Common myeloid progenitor, CD34-positive (primary cell): Measurements from ENCODE around the gene AGAP4. TPM values are rescaled to one million over a fixed set of nuclear protein-coding genes. Genes with fewer than 3 reads are reported as not detected.
"Not testable (repeated sequence)": the region's sequence is repeated elsewhere in the genome, so short reads cannot be mapped to it uniquely, and the experiment has no call there.

Source experiments
- CTCF ChIA-PET: fragments of 350-600 bp; sonication (Branson Sonifier 250); formaldehyde crosslinking; loops from one replicate; lab custom pipeline; 2021; ENCODE audit warnings: antibody characterized with exemption; lab: Charles Lee
- POLR2A ChIA-PET: fragments of 350-600 bp; sonication (Branson Sonifier 250); formaldehyde crosslinking; loops from one replicate; lab custom pipeline; 2021; ENCODE audit warnings: antibody characterized with exemption; lab: Charles Lee
- DNase-seq, 3 donors: peaks; one replicate each; pipeline versions ENCODE4 v3.0.0 to v3.0.0-alpha.2; 2013
- H3K27ac ChIP-seq, 2 experiments: 1 replicate in 1 of 2; 2 replicates in 1 of 2; pipeline ENCODE4 v1.7.0; 2013; ENCODE audit warnings: inconsistent platforms in 2 of 2, low read length in 2 of 2, mild to moderate bottlenecking in 2 of 2, low read depth in 1 of 2, moderate library complexity in 1 of 2; ENCODE audit not compliant: severe bottlenecking in 2 of 2, insufficient read depth in 1 of 2, poor library complexity in 1 of 2
- H3K27me3 ChIP-seq, 5 experiments: replicated peaks in 2 of 5; 1 replicate in 3 of 5; 2 replicates in 2 of 5; pipeline versions ENCODE4 v1.6.1 to v1.7.0; 2013; ENCODE audit warnings: low read length in 4 of 5, mild to moderate bottlenecking in 2 of 5, moderate library complexity in 2 of 5, inconsistent platforms in 1 of 5; ENCODE audit not compliant: insufficient read depth in 5 of 5, control insufficient read depth in 4 of 5
- H3K36me3 ChIP-seq, 4 experiments: 1 replicate in 2 of 4; 2 replicates in 2 of 4; pipeline versions ENCODE4 v1.6.1 to v1.7.0; 2013; ENCODE audit warnings: low read length in 3 of 4, control low read depth in 1 of 4, mild to moderate bottlenecking in 1 of 4; ENCODE audit not compliant: control insufficient read depth in 4 of 4, insufficient read depth in 4 of 4
- H3K4me1 ChIP-seq, 4 experiments: 1 replicate in 3 of 4; 2 replicates in 1 of 4; pipeline versions ENCODE4 v1.6.1 to v1.7.1; 2013; ENCODE audit warnings: low read length in 3 of 4, mild to moderate bottlenecking in 3 of 4, control low read depth in 1 of 4, inconsistent platforms in 1 of 4, moderate library complexity in 1 of 4; ENCODE audit not compliant: control insufficient read depth in 4 of 4, insufficient read depth in 4 of 4; ENCODE audit errors: control extremely low read depth in 1 of 4
- H3K4me3 ChIP-seq, 7 experiments: 1 replicate in 4 of 7; 2 replicates in 3 of 7; pipeline versions ENCODE4 v1.5.1 to v1.7.0; 2013; ENCODE audit warnings: mild to moderate bottlenecking in 7 of 7, low read length in 6 of 7, moderate library complexity in 6 of 7, inconsistent platforms in 2 of 7, low read depth in 2 of 7, control low read depth in 1 of 7; ENCODE audit not compliant: insufficient read depth in 4 of 7, control insufficient read depth in 1 of 7; ENCODE audit errors: extremely low read depth in 1 of 7
- H3K9me3 ChIP-seq, 5 experiments: 1 replicate in 4 of 5; 2 replicates in 1 of 5; pipeline versions ENCODE4 v1.6.1 to v1.7.1; 2013; ENCODE audit warnings: low read length in 4 of 5, mild to moderate bottlenecking in 2 of 5, inconsistent platforms in 1 of 5, low read depth in 1 of 5, moderate library complexity in 1 of 5; ENCODE audit not compliant: control insufficient read depth in 4 of 5, insufficient read depth in 2 of 5; ENCODE audit errors: control extremely low read depth in 1 of 5
- WGBS: methylation state at CpG from one replicate; pipeline ENCODE4 v1.1.5; 2013; ENCODE audit not compliant: insufficient coverage; 5-methylcytosine and 5-hydroxymethylcytosine counted together
- polyA plus RNA-seq: library from polyadenylated mRNA; unstranded; fragments of 120-200 nt; gene quantifications from one replicate; pipeline ENCODE4 v1.2.1, GENCODE V29; 2013

The AGAP4 gene
- polyA plus RNA-seq = 25.7 TPM

DNA sequence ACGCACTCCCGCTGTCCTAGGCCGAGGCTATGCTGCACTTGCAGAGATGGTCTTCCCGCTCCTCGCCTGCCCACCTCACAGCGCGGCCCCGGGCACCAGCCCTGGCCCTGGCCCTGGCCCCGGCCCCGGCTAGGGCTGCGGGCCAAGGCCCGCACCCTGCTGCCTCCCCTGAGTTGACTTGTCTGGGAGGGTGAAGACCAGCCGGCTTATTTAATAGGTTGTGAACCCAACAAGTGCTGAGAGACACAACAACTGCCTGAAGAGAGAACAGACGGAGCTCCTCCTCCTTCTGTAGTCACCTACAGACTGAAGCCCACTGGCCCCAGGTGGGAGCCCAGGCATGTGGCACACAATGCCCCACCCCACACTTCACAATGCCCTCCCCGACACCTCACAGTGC is at the start of gene AGAP4:
Gene AGAP4, minus strand, starts transcription at position 101 of the 400 bp plus-strand sequence. CDS start 153 bp downstream, outside the sequence.
- DNase-seq, H3K9me3 ChIP-seq, H3K27ac ChIP-seq, H3K4me3 ChIP-seq, POLR2A ChIA-PET, H3K4me1 ChIP-seq, H3K27me3 ChIP-seq, H3K36me3 ChIP-seq, CTCF ChIA-PET: not testable (repeated sequence)
- no CpG with 5 or more reads among the region's 15 CpGs for WGBS

DNA sequence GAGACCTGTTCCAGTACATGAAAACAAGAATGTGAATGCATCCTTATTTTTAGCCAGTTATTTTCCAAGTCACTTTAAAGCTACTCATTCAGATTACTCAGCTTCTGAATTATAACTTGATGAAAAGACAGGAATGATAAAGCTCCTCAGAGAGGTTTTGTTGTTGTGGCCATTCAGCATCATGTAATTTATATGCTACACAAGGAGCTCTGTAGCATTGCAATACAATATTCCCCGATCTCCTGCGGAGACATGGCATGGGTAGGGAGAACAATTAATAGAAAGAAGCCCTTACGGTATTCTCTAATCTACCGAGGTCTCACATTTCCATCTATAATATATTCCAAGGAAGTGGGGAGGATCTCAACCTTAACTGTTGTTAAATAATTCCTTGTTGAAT is 43.4 kb upstream of the AGAP4 start:
- H3K27ac ChIP-seq, CTCF ChIA-PET, H3K27me3 ChIP-seq, POLR2A ChIA-PET, DNase-seq, H3K9me3 ChIP-seq, H3K36me3 ChIP-seq, H3K4me3 ChIP-seq, H3K4me1 ChIP-seq: not testable (repeated sequence)
- no CpG with 5 or more reads among the region's 4 CpGs for WGBS

DNA sequence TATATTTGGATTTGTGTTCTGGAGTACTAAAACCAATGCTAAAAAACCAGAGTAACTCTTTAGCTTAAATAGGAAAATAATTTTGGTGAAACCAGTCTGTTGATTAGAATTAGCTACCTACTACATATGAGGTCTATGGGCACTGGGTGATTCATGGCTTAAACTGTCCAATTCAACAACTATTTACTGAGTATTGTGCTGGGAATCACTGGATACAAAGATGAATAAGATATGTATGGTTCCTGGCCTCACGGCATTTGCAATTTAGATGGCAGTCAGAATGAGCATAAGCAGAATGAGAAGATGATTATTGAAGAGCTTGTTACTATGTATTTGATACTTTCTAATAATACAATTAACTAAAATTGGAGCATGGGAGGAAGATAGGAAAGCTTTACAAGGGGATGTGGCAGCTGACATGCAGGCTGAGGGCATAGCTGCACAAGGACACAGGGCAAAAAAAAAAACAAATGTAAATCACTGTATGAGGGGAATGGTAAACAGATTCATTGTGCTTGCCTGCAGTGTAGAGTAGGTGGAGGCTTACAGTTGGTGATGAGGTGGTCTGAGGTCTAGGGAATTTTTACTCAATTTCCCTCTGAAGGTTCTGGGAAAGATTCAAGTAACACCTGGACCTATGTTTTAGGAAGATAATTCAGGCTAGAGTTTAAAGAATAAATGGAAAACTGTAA is 42.4 kb upstream of the AGAP4 start:
- H3K27ac ChIP-seq, H3K36me3 ChIP-seq, DNase-seq, H3K4me1 ChIP-seq, H3K9me3 ChIP-seq, POLR2A ChIA-PET, H3K27me3 ChIP-seq, H3K4me3 ChIP-seq, CTCF ChIA-PET: not testable (repeated sequence)
- no CpG with 5 or more reads among the region's 1 CpG for WGBS

- H3K27ac ChIP-seq, DNase-seq, H3K4me1 ChIP-seq, H3K9me3 ChIP-seq, H3K27me3 ChIP-seq, H3K36me3 ChIP-seq, CTCF ChIA-PET, POLR2A ChIA-PET, H3K4me3 ChIP-seq: not testable (repeated sequence)
- WGBS = no CpG with 5 or more reads among the region's 2 CpGs
Observed at GRCh38 chr10:45882880-45883279, 35.6 kb upstream of the AGAP4 start.

DNA sequence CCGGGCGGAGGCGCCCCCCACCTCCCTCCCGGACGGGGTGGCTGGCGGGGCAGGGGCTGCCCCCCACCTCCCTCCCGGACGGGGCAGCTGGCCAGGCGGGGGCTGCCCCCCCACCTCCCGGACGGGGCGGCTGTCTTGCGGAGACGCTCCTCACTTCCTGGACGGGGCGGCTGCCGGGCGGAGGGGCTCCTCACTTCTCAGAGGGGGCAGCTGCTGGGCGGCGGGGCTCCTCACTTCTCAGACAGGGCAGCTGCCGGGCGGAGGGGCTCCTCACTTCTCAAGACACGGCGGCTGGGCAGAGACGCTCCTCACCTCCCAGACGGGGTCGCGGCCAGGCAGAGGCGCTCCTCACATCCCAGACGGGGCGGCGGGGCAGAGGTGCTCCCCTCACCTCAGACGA is 18.1 kb upstream of the AGAP4 start:
- H3K4me3 ChIP-seq, CTCF ChIA-PET, H3K4me1 ChIP-seq, H3K36me3 ChIP-seq, DNase-seq, H3K27me3 ChIP-seq, H3K27ac ChIP-seq, H3K9me3 ChIP-seq, POLR2A ChIA-PET: not testable (repeated sequence)
- 95% methylated on average over 22 of the region's 33 CpGs for WGBS

- H3K4me1 ChIP-seq, H3K9me3 ChIP-seq, H3K27ac ChIP-seq, H3K27me3 ChIP-seq, CTCF ChIA-PET, H3K4me3 ChIP-seq, POLR2A ChIA-PET, DNase-seq, H3K36me3 ChIP-seq: not testable (repeated sequence)
- WGBS = no CpG with 5 or more reads among the region's 3 CpGs
Observed at GRCh38 chr10:45864264-45864663, 17.0 kb upstream of the AGAP4 start.

DNA sequence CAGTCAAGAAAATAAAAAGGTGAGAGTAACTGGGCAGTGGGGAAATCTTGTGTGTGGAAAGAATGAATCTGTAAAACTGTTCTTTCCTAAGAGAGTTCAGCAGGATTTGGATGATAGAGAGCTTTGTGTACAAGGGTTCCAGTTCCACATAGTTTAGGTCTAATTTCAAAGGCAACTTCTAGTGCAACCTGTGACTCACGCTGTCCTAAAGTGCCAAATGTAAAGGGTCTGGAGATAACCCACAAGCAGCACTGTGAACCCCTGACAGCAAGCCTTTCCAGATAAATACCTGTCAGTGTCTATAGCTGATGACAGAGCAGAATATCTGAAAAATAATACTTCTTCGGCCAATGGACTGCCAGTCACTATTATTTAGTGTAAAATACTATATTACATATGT is 16.3 kb upstream of the AGAP4 start:
- H3K36me3 ChIP-seq, H3K27ac ChIP-seq, CTCF ChIA-PET, H3K27me3 ChIP-seq, H3K9me3 ChIP-seq, H3K4me1 ChIP-seq, POLR2A ChIA-PET, DNase-seq, H3K4me3 ChIP-seq: not testable (repeated sequence)
- WGBS = no CpG with 5 or more reads among the region's 2 CpGs
